Measurements from ENCODE around the gene ELOVL2. TPM values are rescaled to one million over a fixed set of nuclear protein-coding genes. Genes with fewer than 3 reads are reported as not detected.
"Not testable (repeated sequence)": the region's sequence is repeated elsewhere in the genome, so short reads cannot be mapped to it uniquely, and the experiment has no call there.

Gene ELOVL2
- not detected for total RNA-seq
- not detected for polyA plus RNA-seq
- total RNA-seq, result not detected

DNA sequence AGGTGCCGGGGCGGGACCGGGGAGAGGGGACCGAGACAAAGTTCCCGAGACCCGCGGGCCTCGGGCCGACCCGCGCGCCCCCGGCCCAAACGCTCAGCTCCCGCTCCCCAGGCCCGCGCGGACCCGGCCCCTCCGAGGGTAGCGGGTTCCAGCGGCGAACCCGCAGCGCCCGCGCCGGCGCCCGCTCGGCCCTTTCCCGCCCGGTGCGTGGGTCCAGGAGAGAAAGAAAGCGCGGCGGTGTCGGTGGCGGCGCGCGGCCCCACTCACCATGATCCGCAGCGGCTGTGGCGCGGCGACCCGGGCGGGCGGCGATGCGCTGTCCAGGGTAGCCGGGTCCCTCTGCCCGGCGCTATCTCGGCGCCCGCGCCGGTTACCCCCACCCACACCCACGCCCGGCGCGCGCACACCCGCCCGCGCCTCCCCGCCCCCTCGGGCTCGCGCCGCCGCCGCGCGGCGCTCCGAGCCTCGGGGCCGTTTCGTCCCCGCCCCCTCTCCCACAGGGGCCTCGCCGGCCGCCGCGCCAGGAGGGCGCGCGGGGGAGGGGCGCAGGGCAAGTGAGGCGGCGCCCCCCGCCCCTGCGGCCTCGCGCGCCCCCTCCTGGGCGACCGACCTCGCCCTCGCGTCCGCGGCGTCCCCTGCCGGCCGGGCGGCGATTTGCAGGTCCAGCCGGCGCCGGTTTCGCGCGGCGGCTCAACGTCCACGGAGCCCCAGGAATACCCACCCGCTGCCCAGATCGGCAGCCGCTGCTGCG lies at the start of gene ELOVL2:
TSS of gene ELOVL2 (minus strand) at position 345 of the 751 bp plus-strand sequence. CDS start at position 270, 75 bp downstream.
- Mint-ChIP-seq H3K4me1 (peaks cover 0 to 14% (median 10%) of the 10 kb centered on the region in 7 donors), H3K27ac (no peak within 1 kb of the TSS), H3K9me3 (peaks cover 0 to 4% (median 0%) of the 10 kb centered on the region in 11 donors), H3K36me3 (peaks cover 0 to 3% (median 0%) of the 10 kb centered on the region in 5 donors), H3K27me3 (peaks cover 63 to 76% (median 72%) of the 10 kb centered on the region in 5 donors), H3K4me3 (peak within 1 kb of the TSS; percentile 60 to 85 (median 78))
- H3K27ac ChIP-seq (ENCODE audit: low read depth, low read length), result no peak within 1 kb of the TSS
- H3K36me3 ChIP-seq (ENCODE audit: control insufficient read depth in 2 of 3, insufficient read depth in 3 of 3, low read length in 3 of 3), result no peaks in the 10 kb centered on the region
- DNase-seq (peak in 2 of 9 donors; percentile 1 to 43), ATAC-seq (peak; percentile 73)
- ChIA-PET CTCF (no interaction called here), POLR2A (no interaction called here)
- no peak within 1 kb of the TSS for H3K4me3 ChIP-seq (ENCODE audit: low read length)
- peaks cover 0 to 10% of the 10 kb centered on the region in 2 donors for H3K27me3 ChIP-seq (ENCODE audit: control insufficient read depth in 2 of 2, insufficient read depth in 2 of 2, low read length in 2 of 2)
- intact Hi-C loops (cut with micrococcal nuclease), result no loop called here
- no peaks in the 10 kb centered on the region for H3K9me3 ChIP-seq (ENCODE audit: control insufficient read depth in 2 of 3, low read length in 3 of 3)
- H3K4me1 ChIP-seq (ENCODE audit: control insufficient read depth in 2 of 2, insufficient read depth in 2 of 2, low read length in 2 of 2), result no peaks in the 10 kb centered on the region

- peak overlapping the region; percentile 88 for H3K27ac ChIP-seq (ENCODE audit: low read depth, low read length)
- CTCF ChIA-PET, result interaction anchor here (0.7 to 1.3 kb wide), 6 partner anchors 9 to 289 kb away, joined by 3 to 7 read pairs (median 3); no protein-coding TSS in a partner anchor
- H3K4me3 Mint-ChIP-seq, result peak overlapping the region; percentile 83 to 98 (median 97)
- no peaks in the 10 kb centered on the region for H3K27me3 ChIP-seq (ENCODE audit: control insufficient read depth in 2 of 2, insufficient read depth in 2 of 2, low read length in 2 of 2)
- H3K4me3 ChIP-seq (ENCODE audit: low read length), result peak overlapping the region; percentile 97
- H3K27me3 Mint-ChIP-seq, result no peaks in the 10 kb centered on the region
- peak; percentile 18 for ATAC-seq
- no peaks in the 10 kb centered on the region for H3K9me3 ChIP-seq (ENCODE audit: control insufficient read depth in 2 of 3, low read length in 3 of 3)
- peaks cover 11 to 14% of the 10 kb centered on the region in 2 donors for H3K4me1 ChIP-seq (ENCODE audit: control insufficient read depth in 2 of 2, insufficient read depth in 2 of 2, low read length in 2 of 2)
- no peak for DNase-seq
- H3K36me3 ChIP-seq (ENCODE audit: control insufficient read depth in 2 of 3, insufficient read depth in 3 of 3, low read length in 3 of 3), result peaks cover 0 to 8% (median 0%) of the 10 kb centered on the region in 3 experiments
- peak overlapping the region; percentile 85 to 98 (median 94) for H3K27ac Mint-ChIP-seq
- H3K4me1 Mint-ChIP-seq, result peaks cover 21 to 40% (median 27%) of the 10 kb centered on the region in 7 donors
- H3K36me3 Mint-ChIP-seq, result peaks cover 0 to 7% (median 3%) of the 10 kb centered on the region in 5 donors
- POLR2A ChIA-PET, result interaction anchor here (0.6 to 1.2 kb wide), 4 partner anchors 11 to 441 kb away, joined by 3 read pairs; partner anchors contain the start of genes C6orf52 and PAK1IP1
- H3K9me3 Mint-ChIP-seq, result no peaks in the 10 kb centered on the region
- intact Hi-C loops (cut with micrococcal nuclease), result loop anchor here (1.0 to 10.0 kb wide), 16 partner anchors 24 to 1024 kb away; partner anchors contain the start of genes MAK (in 2 of the 2), NEDD9 (in 2 of the 2), TMEM14B (in 2 of the 2) and TMEM170B (in 2 of the 2)
Observed at GRCh38 chr6:11093376-11093625, 49.2 kb upstream of the ELOVL2 start.

GRCh38 chr6:11092668-11093375 lies 48.7 kb upstream of the ELOVL2 start:
- Mint-ChIP-seq H3K4me3 (peak overlapping the region; percentile 83 to 98 (median 97)), H3K27me3 (no peaks in the 10 kb centered on the region), H3K36me3 (peaks cover 0 to 7% (median 3%) of the 10 kb centered on the region in 5 donors), H3K27ac (peak overlapping the region; percentile 85 to 98 (median 94)), H3K4me1 (peaks cover 21 to 35% (median 26%) of the 10 kb centered on the region in 7 donors), H3K9me3 (no peaks in the 10 kb centered on the region)
- CTCF ChIA-PET, result interaction anchor here (0.7 to 1.3 kb wide), 6 partner anchors 9 to 289 kb away, joined by 3 to 7 read pairs (median 3); no protein-coding TSS in a partner anchor
- Histone ChIP-seq H3K36me3 (ENCODE audit: control insufficient read depth in 2 of 3, insufficient read depth in 3 of 3, low read length in 3 of 3) (peaks cover 0 to 8% (median 0%) of the 10 kb centered on the region in 3 experiments), H3K9me3 (ENCODE audit: control insufficient read depth in 2 of 3, low read length in 3 of 3) (no peaks in the 10 kb centered on the region), H3K4me3 (ENCODE audit: low read length) (peak overlapping the region; percentile 97), H3K4me1 (ENCODE audit: control insufficient read depth in 2 of 2, insufficient read depth in 2 of 2, low read length in 2 of 2) (peaks cover 11 to 14% of the 10 kb centered on the region in 2 donors), H3K27ac (ENCODE audit: low read depth, low read length) (peak overlapping the region; percentile 88), H3K27me3 (ENCODE audit: control insufficient read depth in 2 of 2, insufficient read depth in 2 of 2, low read length in 2 of 2) (no peaks in the 10 kb centered on the region)
- POLR2A ChIA-PET, result interaction anchor here (0.6 to 1.2 kb wide), 4 partner anchors 12 to 442 kb away, joined by 3 read pairs; partner anchors contain the start of genes C6orf52 and PAK1IP1
- intact Hi-C loops (cut with micrococcal nuclease), result loop anchor here (1.0 to 10.0 kb wide), 16 partner anchors 24 to 1024 kb away; partner anchors contain the start of genes MAK (in 2 of the 2), NEDD9 (in 2 of the 2), TMEM14B (in 2 of the 2) and TMEM170B (in 2 of the 2)
- DNase-seq, result peak in 1 of 9 donors; percentile 1
- peak; percentile 18 for ATAC-seq

DNA sequence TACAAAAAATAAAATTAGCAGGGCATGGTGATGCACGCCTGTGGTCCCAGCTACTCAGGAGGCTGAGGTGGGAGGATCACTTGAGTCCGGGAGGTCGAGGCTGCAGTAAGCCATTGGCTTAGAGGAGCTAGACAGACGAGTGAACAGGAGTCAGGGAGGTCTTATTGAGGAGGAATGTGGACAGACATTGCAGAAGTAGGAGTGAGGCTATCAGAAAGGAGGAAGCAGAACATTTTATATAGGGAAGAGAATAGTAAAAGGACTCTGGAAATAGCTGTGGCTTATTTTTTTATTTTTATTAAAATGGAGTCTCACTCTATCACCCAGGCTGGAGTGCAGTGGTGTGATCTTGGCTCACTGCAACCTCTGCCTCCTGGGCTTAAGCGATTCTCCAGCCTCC lies 47.0 kb upstream of the ELOVL2 start:
- Mint-ChIP-seq H3K4me1 (peaks cover 13 to 27% (median 22%) of the 10 kb centered on the region in 7 donors), H3K27ac (peak overlapping the region in 1 of 9 donors; percentile 36), H3K4me3 (peak overlapping the region in 2 of 10 donors; percentile 32 to 35)
- ATAC-seq; H3K36me3 Mint-ChIP-seq; DNase-seq; H3K9me3 Mint-ChIP-seq; H3K9me3 ChIP-seq (ENCODE audit: control insufficient read depth in 2 of 3, low read length in 3 of 3); H3K4me3 ChIP-seq (ENCODE audit: low read length); CTCF ChIA-PET; H3K27ac ChIP-seq (ENCODE audit: low read depth, low read length); H3K27me3 ChIP-seq (ENCODE audit: control insufficient read depth in 2 of 2, insufficient read depth in 2 of 2, low read length in 2 of 2); H3K27me3 Mint-ChIP-seq; H3K36me3 ChIP-seq (ENCODE audit: control insufficient read depth in 2 of 3, insufficient read depth in 3 of 3, low read length in 3 of 3): not testable (repeated sequence)
- POLR2A ChIA-PET, result interaction anchor here (1.3 kb wide), 1 partner anchor 18 kb away, joined by 3 read pairs; no protein-coding TSS in a partner anchor
- H3K4me1 ChIP-seq (ENCODE audit: control insufficient read depth in 2 of 2, insufficient read depth in 2 of 2, low read length in 2 of 2), result peaks cover 8 to 14% of the 10 kb centered on the region in 2 donors
- intact Hi-C loops (cut with micrococcal nuclease), result loop anchor here (5.0 to 10.0 kb wide), 4 partner anchors 291 to 1026 kb away; no protein-coding TSS in a partner anchor

DNA sequence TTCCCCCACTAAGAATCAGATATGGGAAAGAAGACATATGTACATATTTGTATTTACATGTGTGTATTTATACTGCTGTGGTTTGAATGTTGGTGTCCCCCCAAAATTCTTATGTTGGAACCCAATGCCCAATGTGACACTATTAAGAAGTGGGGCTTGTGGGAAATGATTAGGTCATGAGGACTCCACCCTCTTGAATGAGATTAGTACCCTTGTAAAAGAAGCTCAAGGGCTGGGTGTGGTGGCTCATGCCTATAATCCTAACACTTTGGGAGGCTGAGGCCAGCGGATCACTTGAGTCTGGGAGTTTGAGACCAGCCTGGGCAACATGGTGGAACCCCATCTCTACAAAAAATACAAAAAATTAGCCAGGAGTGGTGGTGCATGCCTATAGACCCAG lies 45.6 kb upstream of the ELOVL2 start:
- peak overlapping the region in 1 of 9 donors; percentile 36 for H3K27ac Mint-ChIP-seq
- no peaks in the 10 kb centered on the region for H3K27me3 Mint-ChIP-seq
- Histone ChIP-seq H3K4me1 (ENCODE audit: control insufficient read depth in 2 of 2, insufficient read depth in 2 of 2, low read length in 2 of 2) (peaks cover 0 to 9% of the 10 kb centered on the region in 2 donors), H3K27me3 (ENCODE audit: control insufficient read depth in 2 of 2, insufficient read depth in 2 of 2, low read length in 2 of 2) (no peaks in the 10 kb centered on the region), H3K4me3 (ENCODE audit: low read length) (no peak overlapping the region), H3K9me3 (ENCODE audit: control insufficient read depth in 2 of 3, low read length in 3 of 3) (no peaks in the 10 kb centered on the region), H3K27ac (ENCODE audit: low read depth, low read length) (no peak overlapping the region), H3K36me3 (ENCODE audit: control insufficient read depth in 2 of 3, insufficient read depth in 3 of 3, low read length in 3 of 3) (peaks cover 0 to 8% (median 0%) of the 10 kb centered on the region in 3 experiments)
- ChIA-PET CTCF (no interaction called here), POLR2A (no interaction called here)
- no peak for ATAC-seq
- H3K4me1 Mint-ChIP-seq, result peaks cover 8 to 14% (median 10%) of the 10 kb centered on the region in 7 donors
- no peaks in the 10 kb centered on the region for H3K36me3 Mint-ChIP-seq
- H3K4me3 Mint-ChIP-seq, result no peak overlapping the region
- no peak for DNase-seq
- intact Hi-C loops (cut with micrococcal nuclease), result loop anchor here (5.0 to 10.0 kb wide), 4 partner anchors 293 to 1028 kb away; no protein-coding TSS in a partner anchor
- no peaks in the 10 kb centered on the region for H3K9me3 Mint-ChIP-seq

GRCh38 chr6:11087141-11087812 lies 43.2 kb upstream of the ELOVL2 start:
- H3K36me3 Mint-ChIP-seq; H3K27ac ChIP-seq (ENCODE audit: low read depth, low read length); H3K27me3 Mint-ChIP-seq; ATAC-seq; H3K27me3 ChIP-seq (ENCODE audit: control insufficient read depth in 2 of 2, insufficient read depth in 2 of 2, low read length in 2 of 2); intact Hi-C loops (cut with micrococcal nuclease); H3K4me3 ChIP-seq (ENCODE audit: low read length); CTCF ChIA-PET; H3K36me3 ChIP-seq (ENCODE audit: control insufficient read depth in 2 of 3, insufficient read depth in 3 of 3, low read length in 3 of 3); DNase-seq; H3K9me3 ChIP-seq (ENCODE audit: control insufficient read depth in 2 of 3, low read length in 3 of 3); POLR2A ChIA-PET; H3K27ac Mint-ChIP-seq; H3K9me3 Mint-ChIP-seq; H3K4me1 ChIP-seq (ENCODE audit: control insufficient read depth in 2 of 2, insufficient read depth in 2 of 2, low read length in 2 of 2); H3K4me3 Mint-ChIP-seq; H3K4me1 Mint-ChIP-seq: not testable (repeated sequence)

Measured in naive thymus-derived CD4-positive, alpha-beta T cell (primary cell).